ENCODE measurements around the gene HMX2. TPM values are rescaled to one million over a fixed set of nuclear protein-coding genes. Genes with fewer than 3 reads are reported as not detected.

Gene HMX2
- total and polyA plus RNA-seq, 3 experiments from 2014 or later, result not detected

DNA sequence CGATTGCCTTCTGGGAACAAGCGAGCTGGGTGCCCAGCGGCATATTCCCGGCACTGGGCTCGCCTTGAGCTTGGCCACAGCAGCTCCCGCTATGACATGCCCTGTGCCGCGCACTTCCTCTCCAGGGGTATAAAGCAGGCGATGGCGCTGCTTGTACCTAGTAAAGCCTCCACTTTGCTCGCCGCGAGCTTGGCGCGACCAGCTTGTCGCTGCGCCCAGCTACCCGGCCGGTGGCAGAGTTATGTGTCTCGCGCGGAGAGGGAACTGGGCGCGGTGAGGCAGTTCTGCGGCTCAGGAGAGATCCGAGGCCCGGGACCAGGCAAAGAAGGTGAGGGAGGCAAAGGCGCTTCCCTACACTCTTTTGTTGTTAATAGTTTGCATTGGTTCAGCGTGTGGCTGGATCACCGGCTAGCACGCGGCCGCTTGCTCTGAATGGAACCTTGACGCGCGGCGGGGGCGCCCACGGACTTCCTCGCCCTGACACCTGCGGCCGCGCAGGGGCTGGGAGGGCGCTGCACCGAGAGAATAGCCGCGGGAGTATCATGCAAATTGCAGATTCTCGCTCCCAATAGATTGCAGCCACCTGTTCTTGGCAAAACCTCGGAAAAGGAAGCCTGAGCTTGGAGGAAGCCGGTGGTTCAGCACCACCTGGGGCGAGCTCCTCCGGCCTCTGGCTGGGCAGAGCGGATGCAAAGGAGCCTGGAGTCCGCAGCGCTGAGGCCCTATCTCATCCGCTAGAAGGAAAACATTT is 3.2 kb downstream of the HMX2 start:
- H3K36me3 ChIP-seq (ENCODE audit: insufficient read depth, low read length), result no peaks in the 10 kb centered on the region
- Mint-ChIP-seq H3K27ac (peak overlapping the region in 1 of 8 donors; percentile 19), H3K4me3 (peak overlapping the region; percentile 62 to 78 (median 70)), H3K4me1 (peaks cover 48 to 69% (median 62%) of the 10 kb centered on the region in 3 donors), H3K27me3 (peaks cover 29 to 42% of the 10 kb centered on the region in 2 donors), H3K9me3 (no peaks in the 10 kb centered on the region), H3K36me3 (peaks cover 2 to 16% (median 3%) of the 10 kb centered on the region in 3 donors)
- no peak for DNase-seq
- no peak overlapping the region for H3K27ac ChIP-seq (ENCODE audit: low read depth, low read length)
- peaks cover 49% of the 10 kb centered on the region for H3K27me3 ChIP-seq (ENCODE audit: insufficient read depth, low read length, poor library complexity, severe bottlenecking)
- peak overlapping the region; percentile 57 for H3K4me3 ChIP-seq (ENCODE audit: low read length)
- peaks cover 72% of the 10 kb centered on the region for H3K4me1 ChIP-seq (ENCODE audit: insufficient read depth, low read length)
- ChIA-PET POLR2A (interaction anchor here (0.5 to 0.8 kb wide), 2 partner anchors 12 to 319 kb away, joined by 3 read pairs; no protein-coding TSS in a partner anchor), CTCF (interaction anchor here (0.8 to 1.5 kb wide), 3 partner anchors 10 to 197 kb away, joined by 3 read pairs; partner anchors contain the start of gene C10orf88)
- H3K9me3 ChIP-seq (ENCODE audit: low read length), result no peaks in the 10 kb centered on the region

DNA sequence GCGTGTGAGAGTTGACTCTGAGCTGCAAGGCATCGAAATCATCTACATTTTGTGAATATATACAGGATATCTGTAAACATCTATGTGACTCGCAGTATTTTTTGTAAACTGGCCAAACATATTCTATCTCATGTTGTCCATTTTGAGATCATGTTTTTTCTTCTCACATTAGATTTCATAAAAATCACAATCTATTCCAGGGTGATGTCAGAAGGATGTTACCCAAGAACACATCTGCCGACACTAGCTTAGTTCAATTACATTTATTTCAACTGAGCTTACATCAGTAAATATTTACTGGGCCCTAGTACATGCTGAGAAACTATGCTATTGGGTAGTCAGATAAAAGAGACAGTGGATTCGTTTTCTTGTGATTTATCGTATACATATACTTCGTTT is 3.8 kb downstream of the HMX2 start:
- H3K36me3 Mint-ChIP-seq, result peaks cover 4 to 20% (median 6%) of the 10 kb centered on the region in 3 donors
- peaks cover 52 to 71% (median 65%) of the 10 kb centered on the region in 3 donors for H3K4me1 Mint-ChIP-seq
- Histone ChIP-seq H3K4me3 (ENCODE audit: low read length) (peak overlapping the region; percentile 57), H3K27me3 (ENCODE audit: insufficient read depth, low read length, poor library complexity, severe bottlenecking) (peaks cover 45% of the 10 kb centered on the region), H3K4me1 (ENCODE audit: insufficient read depth, low read length) (peaks cover 72% of the 10 kb centered on the region), H3K27ac (ENCODE audit: low read depth, low read length) (no peak overlapping the region), H3K36me3 (ENCODE audit: insufficient read depth, low read length) (no peaks in the 10 kb centered on the region), H3K9me3 (ENCODE audit: low read length) (no peaks in the 10 kb centered on the region)
- peaks cover 25 to 40% of the 10 kb centered on the region in 2 donors for H3K27me3 Mint-ChIP-seq
- peak overlapping the region in 6 of 7 donors; percentile 32 to 78 (median 64) for H3K4me3 Mint-ChIP-seq
- ChIA-PET POLR2A (no interaction called here), CTCF (no interaction called here)
- no peaks in the 10 kb centered on the region for H3K9me3 Mint-ChIP-seq
- no peak for DNase-seq
- H3K27ac Mint-ChIP-seq, result no peak overlapping the region

DNA sequence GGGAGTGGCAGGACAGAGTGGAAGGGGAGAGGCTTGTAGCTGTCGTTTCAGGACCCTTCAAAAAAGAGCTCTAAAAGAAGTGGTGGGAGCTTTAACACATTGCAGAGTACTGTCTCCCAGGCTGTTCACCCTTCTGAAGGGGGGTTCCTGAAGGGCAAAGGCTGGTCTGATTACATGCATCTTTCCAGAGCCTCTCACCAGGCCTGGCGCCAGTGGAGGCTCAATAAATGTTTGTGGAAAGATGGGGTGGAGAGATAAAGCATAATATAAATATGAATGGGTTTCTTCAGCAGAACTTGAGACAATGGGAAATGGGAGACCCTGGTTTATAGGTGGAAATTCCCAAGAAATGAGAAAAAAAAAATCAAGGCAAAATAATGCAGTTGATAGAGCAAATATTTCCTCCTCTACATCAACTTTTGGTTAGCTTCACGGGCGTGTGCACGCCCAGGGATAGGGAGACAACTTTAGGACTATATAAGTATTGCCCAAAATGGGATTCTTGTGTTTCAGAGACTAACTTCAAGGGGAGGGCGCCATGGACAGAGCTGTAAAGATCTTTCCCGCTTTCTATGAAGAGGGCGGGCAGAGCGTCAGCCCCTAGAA is 5.7 kb downstream of the HMX2 start:
- Mint-ChIP-seq H3K27ac (peak overlapping the region; percentile 82 to 100 (median 98)), H3K36me3 (peaks cover 9 to 39% (median 16%) of the 10 kb centered on the region in 3 donors), H3K27me3 (peaks cover 17 to 32% of the 10 kb centered on the region in 2 donors), H3K4me1 (peaks cover 64 to 76% (median 76%) of the 10 kb centered on the region in 3 donors), H3K9me3 (no peaks in the 10 kb centered on the region), H3K4me3 (peak overlapping the region; percentile 94 to 100 (median 99))
- peak overlapping the region; percentile 82 for H3K4me3 ChIP-seq (ENCODE audit: low read length)
- peaks cover 73% of the 10 kb centered on the region for H3K4me1 ChIP-seq (ENCODE audit: insufficient read depth, low read length)
- no peaks in the 10 kb centered on the region for H3K9me3 ChIP-seq (ENCODE audit: low read length)
- peaks cover 33% of the 10 kb centered on the region for H3K27me3 ChIP-seq (ENCODE audit: insufficient read depth, low read length, poor library complexity, severe bottlenecking)
- DNase-seq, result no peak
- peaks cover 10% of the 10 kb centered on the region for H3K36me3 ChIP-seq (ENCODE audit: insufficient read depth, low read length)
- ChIA-PET POLR2A (interaction anchor here (0.8 to 1.6 kb wide), 5 partner anchors 88 to 779 kb away, joined by 3 to 7 read pairs (median 3); partner anchors contain the start of genes ACADSB, C10orf88, IKZF5 and PLEKHA1), CTCF (interaction anchor here (0.9 to 1.5 kb wide), 9 partner anchors 8 to 175 kb away, joined by 3 to 6 read pairs (median 4); partner anchors contain the start of gene PSTK)
- H3K27ac ChIP-seq (ENCODE audit: low read depth, low read length), result no peak overlapping the region

DNA sequence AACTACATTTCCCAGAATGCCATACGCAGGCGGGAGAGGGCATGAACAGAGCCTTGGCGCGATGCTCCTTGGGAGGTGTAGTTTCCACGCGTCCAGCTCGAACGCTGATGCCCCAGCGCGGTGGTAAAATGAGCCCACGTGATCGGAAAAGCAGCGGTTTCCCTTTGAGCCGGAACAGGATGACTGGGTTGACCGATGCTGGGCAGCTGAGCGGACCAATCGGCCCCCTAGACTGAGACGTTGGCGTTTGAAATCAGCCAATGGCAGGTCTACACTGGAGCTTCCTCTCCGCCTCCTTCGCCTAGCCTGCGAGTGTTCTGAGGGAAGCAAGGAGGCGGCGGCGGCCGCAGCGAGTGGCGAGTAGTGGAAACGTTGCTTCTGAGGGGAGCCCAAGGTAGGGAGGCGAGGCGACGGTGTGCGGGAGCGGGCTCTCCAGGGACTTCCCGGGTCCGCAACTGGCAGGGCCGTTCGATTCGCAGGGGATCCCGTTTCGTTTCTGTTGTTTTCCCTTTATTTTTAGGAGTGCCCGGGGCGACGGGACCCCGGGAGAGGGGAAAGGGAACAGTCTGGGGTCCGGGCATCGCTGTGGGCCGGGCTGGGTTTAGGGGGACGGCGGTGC is 6.3 kb downstream of the HMX2 start, which contains the start of gene BUB3:
Gene BUB3 (plus strand): TSS at position 311 of the 619 bp plus-strand sequence. CDS start 516 bp downstream, outside the sequence.
- peaks cover 26% of the 10 kb centered on the region for H3K27me3 ChIP-seq (ENCODE audit: insufficient read depth, low read length, poor library complexity, severe bottlenecking)
- H3K4me3 Mint-ChIP-seq, result peak within 1 kb of the TSS; percentile 94 to 100 (median 99)
- POLR2A ChIA-PET, result interaction anchor here (0.6 to 1.6 kb wide), 7 partner anchors 14 to 817 kb away, joined by 3 to 7 read pairs (median 3); partner anchors contain the start of genes ACADSB, C10orf88, IKZF5 and PLEKHA1

DNA sequence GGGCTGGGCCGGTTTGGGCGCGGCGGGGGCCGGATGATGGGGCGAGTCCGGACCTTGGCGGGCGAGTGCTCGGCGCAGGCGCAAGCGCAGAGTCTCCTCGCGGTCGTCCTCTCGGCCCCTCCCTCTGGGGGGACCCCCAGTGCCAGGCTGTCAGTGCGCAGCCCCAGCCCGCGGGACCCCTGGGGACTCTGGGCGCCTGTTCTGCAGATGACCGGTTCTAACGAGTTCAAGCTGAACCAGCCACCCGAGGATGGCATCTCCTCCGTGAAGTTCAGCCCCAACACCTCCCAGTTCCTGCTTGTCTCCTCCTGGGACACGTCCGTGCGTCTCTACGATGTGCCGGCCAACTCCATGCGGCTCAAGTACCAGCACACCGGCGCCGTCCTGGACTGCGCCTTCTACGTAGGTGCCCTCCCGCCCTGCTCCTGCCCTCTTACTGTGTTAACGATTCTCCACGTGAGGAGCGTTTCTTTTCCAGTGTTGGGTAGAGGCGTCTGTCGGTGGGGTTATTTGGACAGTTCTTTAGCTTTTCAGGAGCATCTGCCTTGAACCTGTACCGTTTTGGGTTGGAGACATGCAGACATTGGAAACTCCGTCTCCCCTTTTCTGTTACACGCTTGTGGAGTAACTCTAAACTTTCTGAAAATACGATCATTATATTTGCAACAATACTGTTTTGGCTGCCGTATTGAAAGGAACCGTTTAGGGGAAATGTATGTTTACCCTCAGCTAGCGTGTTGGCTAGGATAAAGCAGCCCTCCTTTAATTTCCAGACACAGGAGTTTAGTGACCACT is 7.0 kb downstream of the HMX2 start:
- peaks cover 19% of the 10 kb centered on the region for H3K27me3 ChIP-seq (ENCODE audit: insufficient read depth, low read length, poor library complexity, severe bottlenecking)
- H3K9me3 ChIP-seq (ENCODE audit: low read length), result no peaks in the 10 kb centered on the region
- H3K36me3 ChIP-seq (ENCODE audit: insufficient read depth, low read length), result peaks cover 10% of the 10 kb centered on the region
- Mint-ChIP-seq H3K27me3 (peaks cover 11 to 22% of the 10 kb centered on the region in 2 donors), H3K27ac (peak overlapping the region; percentile 82 to 100 (median 98)), H3K4me3 (peak overlapping the region; percentile 94 to 100 (median 99)), H3K36me3 (peaks cover 9 to 46% (median 16%) of the 10 kb centered on the region in 3 donors), H3K4me1 (peaks cover 69 to 80% (median 79%) of the 10 kb centered on the region in 3 donors), H3K9me3 (no peaks in the 10 kb centered on the region)
- peak in 3 of 5 donors; percentile 36 to 66 (median 44) for DNase-seq
- H3K27ac ChIP-seq (ENCODE audit: low read depth, low read length), result peak overlapping the region; percentile 88
- CTCF ChIA-PET, result interaction anchor here (0.9 to 1.5 kb wide), 6 partner anchors 11 to 176 kb away, joined by 3 to 6 read pairs (median 4); no protein-coding TSS in a partner anchor
- peak overlapping the region; percentile 82 for H3K4me3 ChIP-seq (ENCODE audit: low read length)
- H3K4me1 ChIP-seq (ENCODE audit: insufficient read depth, low read length), result peaks cover 75% of the 10 kb centered on the region
- POLR2A ChIA-PET, result interaction anchor here (0.7 to 1.6 kb wide), 5 partner anchors 15 to 201 kb away, joined by 3 to 7 read pairs (median 3); partner anchors contain the start of genes ACADSB, C10orf88, IKZF5 and PSTK

More for the DNA sequence above, 6.3 kb downstream of the HMX2 start, which contains the start of gene BUB3:
- Mint-ChIP-seq H3K27ac (peak within 1 kb of the TSS; percentile 82 to 100 (median 98)), H3K36me3 (peaks cover 9 to 43% (median 16%) of the 10 kb centered on the region in 3 donors), H3K4me1 (peaks cover 64 to 76% (median 76%) of the 10 kb centered on the region in 3 donors), H3K9me3 (no peaks in the 10 kb centered on the region), H3K27me3 (peaks cover 12 to 26% of the 10 kb centered on the region in 2 donors)
- no peaks in the 10 kb centered on the region for H3K9me3 ChIP-seq (ENCODE audit: low read length)
- peaks cover 73% of the 10 kb centered on the region for H3K4me1 ChIP-seq (ENCODE audit: insufficient read depth, low read length)
- H3K36me3 ChIP-seq (ENCODE audit: insufficient read depth, low read length), result peaks cover 10% of the 10 kb centered on the region
- H3K27ac ChIP-seq (ENCODE audit: low read depth, low read length), result peak within 1 kb of the TSS; percentile 88
- peak; percentile 89 to 96 (median 93) for DNase-seq
- CTCF ChIA-PET, result interaction anchor here (0.9 to 1.5 kb wide), 9 partner anchors 9 to 176 kb away, joined by 3 to 6 read pairs (median 4); partner anchors contain the start of gene PSTK
- H3K4me3 ChIP-seq (ENCODE audit: low read length), result peak within 1 kb of the TSS; percentile 82

DNA sequence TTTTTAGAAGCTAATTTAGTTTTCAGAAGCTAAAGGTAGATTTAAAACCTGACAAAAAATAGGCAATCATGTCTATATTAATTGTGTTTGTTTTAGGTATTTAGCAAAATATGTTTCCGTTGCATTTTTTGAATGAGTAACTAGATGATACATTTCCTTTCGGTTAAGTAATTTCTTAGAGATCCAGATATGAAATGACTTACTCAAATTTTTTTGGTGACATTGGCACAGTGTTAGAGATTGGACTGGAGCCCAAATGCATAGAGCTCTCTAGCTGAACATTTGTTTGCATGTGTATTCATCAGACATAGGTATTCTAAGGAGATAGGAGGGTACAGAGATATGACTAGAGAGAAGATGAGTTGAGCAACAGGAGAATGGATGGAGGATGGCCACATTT is 8.1 kb downstream of the HMX2 start:
- Histone ChIP-seq H3K4me1 (ENCODE audit: insufficient read depth, low read length) (peaks cover 73% of the 10 kb centered on the region), H3K27me3 (ENCODE audit: insufficient read depth, low read length, poor library complexity, severe bottlenecking) (peaks cover 10% of the 10 kb centered on the region), H3K36me3 (ENCODE audit: insufficient read depth, low read length) (peaks cover 10% of the 10 kb centered on the region), H3K4me3 (ENCODE audit: low read length) (no peak overlapping the region), H3K27ac (ENCODE audit: low read depth, low read length) (no peak overlapping the region), H3K9me3 (ENCODE audit: low read length) (no peaks in the 10 kb centered on the region)
- no peaks in the 10 kb centered on the region for H3K9me3 Mint-ChIP-seq
- CTCF ChIA-PET, result interaction anchor here (0.8 kb wide), 1 partner anchor 23 kb away, joined by 3 read pairs; no protein-coding TSS in a partner anchor
- POLR2A ChIA-PET, result interaction anchor here (0.6 kb wide), 1 partner anchor 732 kb away, joined by 3 read pairs; no protein-coding TSS in a partner anchor
- H3K27ac Mint-ChIP-seq, result peak overlapping the region in 7 of 8 donors; percentile 6 to 71 (median 34)
- peaks cover 7 to 10% of the 10 kb centered on the region in 2 donors for H3K27me3 Mint-ChIP-seq
- peaks cover 9 to 56% (median 16%) of the 10 kb centered on the region in 3 donors for H3K36me3 Mint-ChIP-seq
- H3K4me3 Mint-ChIP-seq, result peak overlapping the region; percentile 39 to 99 (median 65)
- H3K4me1 Mint-ChIP-seq, result peaks cover 73 to 80% (median 79%) of the 10 kb centered on the region in 3 donors
- no peak for DNase-seq

Data from CD8-positive, alpha-beta memory T cell (primary cell).